Stimulated activated CD4-positive, alpha-beta T cell treated with anti-CD3 and anti-CD28 coated beads, Interleukin-1b, Interleukin-23, amount 100 ng/mL, for 4 hours (primary cell): ENCODE data around the gene PRMT7.

Experiments used
- DNase-seq, 2 donors: peaks; one replicate each; pipeline ENCODE4 v3.0.0-alpha.2; 2020; ENCODE audit warnings: low read depth in 2 of 2

The PRMT7 gene

DNA sequence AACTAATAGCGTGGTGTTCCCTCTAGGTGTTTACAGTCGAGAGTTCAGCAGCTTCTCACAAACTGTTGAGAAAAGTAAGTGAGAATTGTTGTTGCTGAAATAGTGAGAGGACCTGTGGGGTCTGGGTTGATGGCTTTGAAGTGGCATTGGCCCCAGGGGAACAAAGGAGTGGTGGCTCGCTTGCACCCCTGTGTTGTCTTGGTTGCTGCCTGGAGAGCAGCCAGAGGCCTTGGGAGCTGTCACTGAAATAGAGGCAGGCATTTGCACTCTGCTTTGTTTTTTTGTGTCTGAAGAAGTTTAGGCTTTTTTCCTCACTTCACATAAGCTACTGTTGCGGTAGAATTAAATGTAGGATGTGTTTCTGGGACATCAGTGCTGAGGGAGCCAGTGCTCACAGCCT, 36.8 kb downstream of the PRMT7 start:
- no peak for DNase-seq

DNA sequence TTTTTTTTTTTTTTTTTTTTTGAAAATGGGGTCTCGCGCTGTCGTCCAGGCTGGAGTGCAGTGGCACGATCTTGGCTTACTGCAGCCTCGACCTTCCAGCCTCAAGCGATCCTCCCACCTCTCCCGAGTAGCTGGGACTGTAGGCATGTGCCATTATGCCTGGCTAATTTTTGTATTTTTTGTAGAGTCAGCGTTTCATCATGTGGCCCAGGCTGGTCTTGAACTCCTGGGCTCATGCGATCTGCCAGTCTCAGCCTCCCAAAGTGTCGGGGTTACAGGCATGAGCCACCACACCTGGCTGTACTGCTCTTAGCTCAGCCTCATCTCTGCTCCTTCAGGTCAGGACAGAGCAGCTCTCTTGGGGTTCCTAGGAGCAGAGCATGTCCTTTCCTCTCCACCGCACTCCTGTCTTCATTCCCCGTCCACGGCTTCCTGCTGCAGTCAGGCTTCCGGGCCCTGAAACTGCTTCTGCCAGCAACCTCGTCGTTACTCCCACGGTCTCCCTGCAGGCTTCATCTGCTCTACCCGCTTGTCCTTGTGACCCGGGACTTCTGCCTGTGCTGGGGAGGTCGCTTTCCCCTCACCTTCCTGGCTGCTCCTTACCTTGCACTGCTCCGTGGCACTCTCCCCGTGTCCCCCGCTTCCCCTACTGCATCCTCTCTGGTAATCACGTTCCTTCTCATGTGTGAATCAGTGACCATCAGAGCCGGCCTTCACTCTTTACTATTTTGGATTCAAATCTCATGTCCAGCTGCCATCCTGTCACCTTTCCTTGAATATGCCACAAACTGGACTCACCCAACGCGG, 38.0 kb downstream of the PRMT7 start:
- DNase-seq, result no peak

DNA sequence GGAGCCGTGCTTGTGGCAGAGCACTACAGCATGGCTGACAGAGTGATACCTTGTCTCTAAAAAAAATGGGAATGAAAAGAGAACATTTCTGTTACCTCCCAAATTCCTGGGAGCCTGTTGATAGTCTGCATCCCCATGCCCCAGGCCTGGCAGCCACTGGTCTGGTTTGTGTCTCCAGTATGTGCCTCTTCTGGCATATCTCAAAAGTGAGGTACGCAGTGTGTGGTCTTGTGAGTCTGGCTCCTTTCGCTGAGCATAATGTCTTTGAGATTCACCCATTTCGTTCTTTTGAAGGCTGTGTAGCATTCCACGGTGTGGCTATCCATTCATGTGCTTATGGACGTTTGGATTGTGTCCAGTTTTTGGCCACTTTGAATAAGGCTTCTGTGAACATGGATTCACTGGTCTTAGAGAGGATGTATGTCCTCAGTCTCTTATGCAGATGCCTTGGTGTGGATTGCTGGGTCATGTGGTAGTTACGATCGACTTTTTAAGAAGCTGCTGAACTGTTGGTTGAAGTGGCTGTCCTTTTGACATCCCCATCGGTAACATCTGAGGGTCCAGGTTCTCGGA, 39.1 kb downstream of the PRMT7 start:
- no peak for DNase-seq

DNA sequence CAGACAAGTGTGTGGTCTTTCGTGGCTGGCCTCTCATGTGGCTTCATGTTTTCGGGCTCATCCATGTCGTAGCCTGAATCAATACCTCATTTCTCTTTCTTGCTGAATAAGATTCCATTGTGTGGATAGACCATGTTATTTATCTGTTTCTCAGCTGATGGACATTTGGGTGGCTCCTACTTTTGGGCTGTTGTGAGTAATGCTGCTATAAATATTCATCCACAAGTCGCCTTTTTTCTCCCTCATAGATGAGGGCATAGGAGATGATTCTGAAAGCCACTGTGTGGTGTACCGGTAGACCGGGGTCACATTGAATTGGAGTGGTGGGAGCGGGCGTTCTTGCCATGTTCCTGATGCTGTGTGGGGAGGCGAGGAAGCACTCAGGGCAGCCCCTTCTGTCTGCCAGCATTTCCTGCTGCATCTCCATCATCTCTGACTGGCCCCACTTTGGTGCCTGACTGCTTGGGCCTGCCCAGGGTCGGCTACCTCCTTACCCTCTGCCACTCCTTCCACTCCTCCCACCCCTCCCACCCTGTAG, 40.1 kb downstream of the PRMT7 start:
- no peak for DNase-seq

DNA sequence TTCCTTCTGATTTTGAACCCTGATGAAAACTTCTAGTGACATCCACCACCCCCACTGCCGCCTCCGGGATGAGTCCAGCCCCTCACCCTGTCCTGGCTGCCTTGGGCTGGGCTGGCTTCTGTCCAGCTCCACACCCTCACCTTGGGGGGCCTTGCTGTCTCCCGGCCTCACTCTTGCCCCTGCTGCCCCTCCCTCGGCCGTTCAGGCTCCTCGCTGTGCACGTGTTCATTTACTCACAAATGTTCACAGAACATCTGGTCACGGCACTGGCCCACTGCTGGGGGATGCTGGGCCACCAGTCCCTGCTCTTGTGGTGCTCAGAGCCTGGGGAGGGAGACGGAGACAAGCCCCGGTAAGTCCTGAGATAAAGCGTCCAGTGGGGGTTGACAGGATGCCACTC, 40.6 kb downstream of the PRMT7 start:
- no peak for DNase-seq

DNA sequence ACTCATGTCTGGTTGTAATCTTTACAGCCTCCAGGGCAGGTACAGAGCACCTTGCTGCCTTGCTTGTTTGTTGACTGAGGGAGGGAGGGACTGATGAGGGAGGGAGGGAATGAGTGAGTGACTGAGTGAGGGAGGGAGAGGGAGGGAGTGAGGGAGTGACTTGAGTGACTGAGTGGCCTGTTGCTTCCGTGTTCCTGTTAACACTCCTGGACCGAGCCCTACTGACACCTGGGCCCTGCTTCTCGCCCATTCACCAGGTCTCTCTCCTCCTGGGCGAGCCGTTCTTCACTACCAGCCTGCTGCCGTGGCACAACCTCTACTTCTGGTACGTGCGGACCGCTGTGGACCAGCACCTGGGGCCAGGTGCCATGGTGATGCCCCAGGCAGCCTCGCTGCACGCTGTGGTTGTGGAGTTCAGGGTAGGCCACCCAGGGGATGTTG, 41.2 kb downstream of the PRMT7 start:
- no peak for DNase-seq

DNA sequence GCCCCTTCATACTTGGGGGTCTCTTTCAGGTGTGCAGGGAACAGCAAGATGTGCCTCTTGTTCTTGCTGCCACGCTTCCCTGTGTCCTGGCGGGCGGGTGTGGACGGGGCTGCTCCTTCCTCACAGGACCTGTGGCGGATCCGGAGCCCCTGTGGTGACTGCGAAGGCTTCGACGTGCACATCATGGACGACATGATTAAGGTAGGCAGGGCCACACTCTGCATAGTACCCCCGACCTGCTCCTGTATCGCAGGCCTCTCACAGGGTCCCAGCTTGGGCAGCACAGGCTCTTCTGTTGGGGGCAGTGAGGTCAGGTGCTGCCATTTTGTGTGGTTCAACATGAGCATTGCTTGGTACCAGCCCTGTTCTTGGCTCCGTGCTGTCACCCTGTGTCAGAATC, 42.5 kb downstream of the PRMT7 start:
- no peak for DNase-seq

DNA sequence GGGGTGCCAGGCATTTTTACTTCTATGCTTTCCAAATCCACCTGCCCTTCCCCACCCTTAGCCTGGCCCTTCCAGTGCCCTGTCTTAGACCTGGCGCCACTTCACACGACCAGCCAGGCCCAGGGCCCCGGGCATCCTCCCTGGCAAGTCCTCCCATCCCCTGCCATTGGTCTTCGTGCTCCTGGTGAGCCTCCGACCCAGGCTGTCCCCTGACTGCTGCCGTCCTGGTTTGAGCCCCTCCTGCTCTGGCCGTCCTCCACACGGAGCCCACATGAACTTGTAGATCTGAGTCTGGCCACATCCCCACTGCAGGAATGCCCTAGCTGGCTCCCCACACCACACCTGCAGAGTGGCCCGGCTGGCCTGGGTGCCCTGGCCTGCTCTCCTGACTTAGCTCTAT, 44.0 kb downstream of the PRMT7 start:
- no peak for DNase-seq

DNA sequence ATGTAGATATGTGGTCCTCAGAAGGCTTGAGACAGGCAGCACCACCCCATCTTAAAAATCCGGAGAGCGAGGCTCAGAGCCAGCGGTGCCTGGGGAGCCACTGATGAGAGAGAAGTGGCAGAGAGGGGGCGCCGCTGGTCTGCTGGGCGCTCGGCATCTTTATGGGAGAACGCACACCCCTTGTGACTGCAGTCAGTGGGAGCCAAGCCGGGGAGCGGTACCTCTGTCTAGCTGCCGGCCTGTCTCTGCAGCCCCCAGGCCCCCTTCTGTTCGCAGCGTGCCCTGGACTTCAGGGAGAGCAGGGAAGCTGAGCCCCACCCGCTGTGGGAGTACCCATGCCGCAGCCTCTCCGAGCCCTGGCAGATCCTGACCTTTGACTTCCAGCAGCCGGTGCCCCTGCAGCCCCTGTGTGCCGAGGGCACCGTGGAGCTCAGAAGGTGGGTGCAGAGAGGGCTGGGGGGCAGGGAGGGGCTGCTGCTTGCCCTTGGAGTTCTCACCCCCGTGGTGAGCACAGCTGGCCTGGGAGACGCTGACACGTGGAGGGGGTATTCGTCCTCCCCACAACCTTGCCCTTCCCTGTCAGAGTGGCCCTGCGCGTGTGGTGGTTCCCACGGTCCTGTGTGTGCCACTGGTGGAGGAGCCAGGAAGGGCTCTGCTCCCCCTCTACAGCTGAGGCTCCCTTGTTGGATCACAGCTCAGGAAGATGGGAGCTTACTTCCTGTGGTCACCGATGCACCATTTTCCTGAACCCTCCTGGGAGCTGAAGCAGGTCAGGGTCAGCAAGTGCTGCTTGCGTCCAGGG, 44.8 kb downstream of the PRMT7 start:
- no peak for DNase-seq

DNA sequence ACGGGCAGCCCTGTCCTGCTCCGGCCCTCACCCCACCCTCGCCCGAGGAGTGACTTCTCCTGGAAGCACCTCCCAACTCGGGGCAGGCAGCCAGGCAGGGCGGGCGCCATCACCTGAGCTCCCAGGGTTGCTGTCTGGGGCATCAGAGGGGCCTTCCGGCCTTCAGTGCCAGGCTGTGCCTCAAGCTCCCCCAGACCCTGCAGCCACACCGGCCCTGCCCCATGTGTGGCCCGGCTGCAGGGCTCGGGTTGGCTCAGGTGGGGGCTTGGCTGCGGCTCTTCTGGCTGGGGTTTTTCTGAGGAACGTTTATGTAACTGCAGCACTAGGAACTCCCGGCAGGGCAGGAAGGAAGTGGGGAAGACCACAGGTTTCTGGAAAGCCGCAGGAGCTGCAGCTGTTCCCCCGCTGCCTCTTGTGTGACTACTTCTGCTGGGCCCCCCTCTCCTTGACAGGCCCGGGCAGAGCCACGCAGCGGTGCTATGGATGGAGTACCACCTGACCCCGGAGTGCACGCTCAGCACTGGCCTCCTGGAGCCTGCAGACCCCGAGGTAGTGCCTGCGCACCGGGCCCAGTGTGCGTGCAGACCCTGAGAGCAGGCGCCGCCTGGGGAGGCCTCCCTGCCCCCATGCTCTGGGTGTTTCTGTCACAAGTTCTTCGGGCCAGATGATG, 45.6 kb downstream of the PRMT7 start:
- DNase-seq, result peak; percentile 37 to 40

DNA sequence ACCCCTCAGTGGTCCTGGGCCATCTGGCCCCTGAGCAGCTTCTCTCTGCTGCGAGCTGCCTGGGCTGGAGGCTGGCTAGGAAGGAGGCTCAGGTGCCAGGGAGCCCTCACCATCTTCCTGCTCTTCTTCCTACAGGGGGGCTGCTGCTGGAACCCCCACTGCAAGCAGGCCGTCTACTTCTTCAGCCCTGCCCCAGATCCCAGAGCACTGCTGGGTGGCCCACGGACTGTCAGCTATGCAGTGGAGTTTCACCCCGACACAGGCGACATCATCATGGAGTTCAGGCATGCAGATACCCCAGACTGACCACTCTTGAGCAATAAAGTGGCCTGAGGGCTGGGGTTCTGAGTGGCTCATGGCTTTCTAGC, 46.1 kb downstream of the PRMT7 start:
- no peak for DNase-seq

DNA sequence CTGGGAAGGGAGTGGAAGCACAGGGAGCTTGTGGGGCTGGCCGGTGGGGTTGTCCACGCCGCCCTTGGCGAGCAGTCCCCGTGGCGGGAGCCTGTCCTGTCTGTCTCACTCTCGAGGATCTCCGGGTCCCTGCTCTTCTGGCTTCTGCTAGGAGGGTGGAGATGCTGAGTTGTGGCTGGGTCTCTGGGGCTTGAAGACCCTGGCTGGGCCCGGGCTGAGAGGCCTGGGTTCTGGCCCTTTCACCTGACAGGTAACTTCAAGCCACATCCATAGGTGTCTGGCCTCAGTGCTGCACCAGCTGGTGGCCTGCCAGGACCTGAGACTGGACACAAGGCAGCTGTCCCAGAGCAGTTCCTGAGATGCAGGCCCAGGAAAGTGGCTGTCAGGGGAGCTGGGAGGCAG, 46.7 kb downstream of the PRMT7 start:
- no peak for DNase-seq

DNA sequence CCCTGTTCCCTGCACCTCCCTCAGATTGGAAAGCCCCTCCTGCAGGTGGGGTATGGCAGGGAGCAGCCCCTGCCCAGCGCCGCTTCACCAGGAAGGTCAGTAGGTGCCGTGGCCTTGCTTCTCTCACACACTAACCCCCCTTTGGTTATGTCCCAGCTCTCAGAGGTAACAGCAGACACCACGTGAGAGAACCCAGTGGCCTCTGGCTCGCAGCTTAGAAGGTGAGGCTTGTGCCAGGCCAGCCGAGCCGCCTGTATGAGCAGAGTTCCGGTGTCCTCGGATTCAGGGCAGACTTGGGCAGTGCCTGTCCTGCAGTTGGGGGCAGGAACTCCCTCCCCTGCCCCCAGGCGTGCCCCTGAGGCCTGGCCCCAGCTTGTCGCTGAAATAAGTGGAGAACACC, 47.1 kb downstream of the PRMT7 start:
- DNase-seq, result no peak

DNA sequence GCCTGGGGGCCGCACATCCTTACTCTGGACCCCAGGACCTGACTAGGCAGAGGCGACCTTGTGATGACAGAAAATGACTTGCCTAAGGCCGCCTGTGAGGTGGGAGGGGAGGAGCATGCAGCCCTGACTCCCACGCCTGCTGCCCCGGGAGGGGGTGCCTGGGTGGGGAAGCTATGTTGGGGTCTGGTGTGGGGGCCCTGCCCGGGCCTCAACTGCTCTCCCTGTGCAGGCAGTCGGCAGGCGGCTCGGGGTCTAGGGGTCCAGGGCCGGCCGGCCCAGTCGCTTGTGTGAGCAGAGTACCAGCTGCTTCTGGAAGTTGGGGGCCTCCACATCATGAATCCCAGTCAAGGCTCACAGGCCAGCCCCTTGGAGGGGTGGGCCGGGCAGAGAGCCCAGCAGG, 48.1 kb downstream of the PRMT7 start:
- no peak for DNase-seq

DNA sequence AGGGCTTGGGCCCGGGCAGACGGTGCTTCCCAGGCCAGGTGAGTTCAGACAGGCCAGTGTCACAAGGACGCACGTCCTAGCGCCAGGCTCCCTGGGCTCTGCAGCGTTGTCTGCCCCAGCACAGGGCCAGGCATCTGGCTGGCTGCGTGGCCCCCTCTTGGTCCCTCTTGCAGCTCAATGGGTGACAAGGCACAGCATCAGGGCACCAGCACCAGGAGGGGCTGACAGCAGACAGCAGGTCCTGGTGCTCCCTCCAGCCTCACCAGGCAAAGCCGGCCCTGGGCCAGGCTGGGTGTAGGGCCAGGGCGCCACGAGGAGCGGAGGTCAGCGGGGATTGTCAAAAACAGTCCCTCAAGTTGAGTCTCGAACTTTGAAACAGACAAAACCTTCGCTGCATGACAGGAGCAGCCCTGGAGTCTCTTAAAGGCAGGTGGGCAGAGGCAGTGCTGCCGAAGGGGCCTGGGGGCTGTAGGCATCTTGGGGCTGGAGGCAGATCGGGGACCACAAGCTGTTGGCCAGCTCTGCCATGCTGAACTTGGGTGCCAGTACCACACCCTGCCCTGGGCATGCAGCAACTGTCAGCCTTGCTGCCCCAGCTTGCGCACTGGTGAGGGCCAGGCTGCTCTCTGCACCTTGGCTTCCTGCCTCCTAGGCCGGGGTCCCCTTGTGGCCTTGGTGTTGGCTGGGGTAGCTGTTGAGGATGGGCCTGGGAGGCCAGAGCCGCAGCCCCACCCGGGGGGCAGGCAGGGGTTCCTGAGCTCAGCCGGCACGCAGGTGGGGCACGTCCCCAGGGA, 48.8 kb downstream of the PRMT7 start:
- no peak for DNase-seq

DNA sequence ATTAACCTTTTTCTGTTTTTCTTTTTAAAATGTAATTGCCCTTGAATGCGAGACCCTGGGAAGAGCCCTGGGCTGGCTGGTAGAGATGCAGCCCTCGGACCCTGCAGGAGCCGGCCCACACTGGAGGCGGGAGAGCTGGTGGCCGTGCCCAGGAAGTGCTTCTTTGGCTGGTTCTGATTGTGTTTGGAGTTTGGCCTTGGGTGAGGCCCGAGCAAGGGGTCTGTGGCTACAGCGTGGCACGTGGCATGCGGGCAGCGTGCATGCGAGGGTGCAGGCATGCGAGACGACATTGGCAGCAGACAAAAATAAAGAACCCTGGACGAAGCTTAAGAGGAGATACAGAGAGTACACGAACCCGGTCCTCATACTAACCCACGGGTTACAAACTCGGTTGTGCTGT, 49.7 kb downstream of the PRMT7 start:
- no peak for DNase-seq

DNA sequence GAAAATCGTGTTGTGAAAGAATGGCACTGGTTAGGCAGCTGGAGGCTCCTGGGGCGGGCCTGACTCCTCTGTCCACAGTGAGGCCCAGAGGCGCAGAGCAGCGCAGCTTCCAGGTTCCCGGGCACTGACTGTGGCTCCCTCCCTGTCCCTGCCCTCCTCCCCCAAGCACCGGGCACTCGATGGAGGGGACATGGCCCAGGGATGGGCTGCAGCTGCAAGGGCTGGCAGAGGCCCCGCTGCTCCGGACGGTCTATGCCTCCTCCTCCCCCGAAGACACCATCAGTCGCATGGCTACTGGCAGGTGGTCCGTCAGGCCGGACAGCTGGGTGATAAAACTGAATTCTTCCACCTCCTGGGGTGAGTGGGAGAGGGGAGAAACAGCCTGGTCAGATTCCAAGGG, 50.1 kb downstream of the PRMT7 start:
- no peak for DNase-seq

DNA sequence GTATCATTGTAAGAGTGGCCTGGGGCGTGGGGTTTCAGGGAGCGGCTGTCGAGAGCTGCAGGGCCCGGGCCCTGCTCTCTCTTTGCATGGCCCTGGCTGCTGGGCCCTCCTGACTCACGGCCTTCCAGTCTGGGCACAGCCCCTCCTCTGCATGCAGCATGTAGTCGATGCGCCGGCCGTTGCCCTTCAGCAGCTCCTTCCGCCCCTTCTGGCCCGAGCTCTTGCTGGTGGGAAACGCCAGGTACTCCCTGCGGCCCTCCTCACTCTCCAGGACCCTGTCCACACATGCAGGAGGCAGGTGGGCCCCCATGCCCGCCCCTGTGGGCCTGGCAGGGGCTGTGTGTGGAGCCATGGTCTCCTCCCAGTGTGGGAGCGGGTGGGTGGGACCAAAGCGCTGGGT, 50.7 kb downstream of the PRMT7 start:
- no peak for DNase-seq

DNA sequence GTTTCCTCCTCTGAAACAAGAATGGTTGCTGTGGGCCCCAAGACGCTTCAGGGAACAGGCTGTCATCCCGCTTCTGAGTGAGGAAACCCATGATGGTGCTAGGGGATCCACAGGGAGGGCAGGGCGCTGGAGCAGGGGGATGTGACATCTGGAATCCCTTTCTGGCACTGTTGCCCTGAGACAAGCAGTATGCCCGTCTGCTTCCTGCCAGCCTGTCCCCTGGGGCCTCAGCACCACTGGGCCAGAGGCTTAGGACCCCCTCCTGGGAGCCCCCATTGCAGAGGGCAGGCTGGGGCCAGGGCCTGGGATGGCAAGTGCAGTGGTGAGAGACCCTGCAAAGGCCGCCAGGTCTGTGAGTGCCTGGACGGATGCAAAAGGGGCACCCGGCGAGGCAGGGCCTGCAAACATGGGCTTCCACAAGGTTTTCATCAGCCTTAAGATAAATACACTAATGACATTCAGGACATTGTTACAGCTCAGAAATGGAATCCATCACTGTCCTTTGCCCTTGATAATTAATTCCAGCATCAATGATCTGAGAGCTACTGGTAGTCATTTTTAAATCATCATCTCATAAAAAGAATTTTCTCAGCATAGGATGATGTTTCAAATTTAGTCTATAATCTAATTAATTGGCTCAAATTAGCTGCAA, 51.6 kb downstream of the PRMT7 start:
- no peak for DNase-seq

DNA sequence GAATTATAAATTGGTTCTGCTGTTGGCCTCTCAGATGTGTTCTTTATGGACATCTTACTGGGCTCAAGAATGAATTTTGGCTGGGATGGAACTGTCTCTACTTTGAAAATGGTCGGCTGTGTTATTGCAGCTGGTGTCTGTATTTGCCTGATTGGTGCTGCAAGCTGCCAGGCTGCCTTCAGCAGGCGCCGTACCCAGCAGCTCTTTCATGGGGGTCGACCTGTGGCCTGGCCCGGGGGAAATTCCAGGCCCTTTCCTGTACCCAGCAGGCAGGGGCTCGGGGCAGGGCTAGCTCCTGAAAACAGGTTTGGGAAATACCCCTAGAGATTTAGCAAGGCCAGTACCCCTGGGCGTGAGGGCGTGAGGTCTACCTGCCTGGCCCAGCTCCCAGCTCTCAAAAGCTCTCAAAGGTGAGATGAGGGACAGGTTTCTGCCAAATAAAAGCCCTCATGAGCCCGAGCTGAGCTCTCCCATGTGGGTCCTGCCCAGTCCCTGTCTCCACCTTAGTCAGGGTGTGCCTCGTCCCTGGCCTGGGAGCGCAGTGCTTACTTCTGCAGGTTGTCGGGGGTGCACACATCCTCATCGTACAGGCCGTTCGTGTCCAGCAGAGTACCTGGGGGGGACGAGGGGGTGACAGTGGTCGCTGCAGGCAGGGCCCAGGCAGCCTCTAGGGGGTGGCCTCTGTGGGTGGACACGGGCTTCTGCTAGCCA, 52.3 kb downstream of the PRMT7 start:
- DNase-seq, result no peak
